HG03571 (cell line): ENCODE measurements around the gene ABCF2.
A peak's percentile ranks its signal among the peaks of the same experiment; 100 is the strongest.

ENCODE experiments used
- ATAC-seq: cut with Tn5 transposase; IDR thresholded peaks from one replicate; pipeline ENCODE4 v1.9.1; 2021; ENCODE audit not compliant: unreplicated experiment

The ABCF2 gene

DNA sequence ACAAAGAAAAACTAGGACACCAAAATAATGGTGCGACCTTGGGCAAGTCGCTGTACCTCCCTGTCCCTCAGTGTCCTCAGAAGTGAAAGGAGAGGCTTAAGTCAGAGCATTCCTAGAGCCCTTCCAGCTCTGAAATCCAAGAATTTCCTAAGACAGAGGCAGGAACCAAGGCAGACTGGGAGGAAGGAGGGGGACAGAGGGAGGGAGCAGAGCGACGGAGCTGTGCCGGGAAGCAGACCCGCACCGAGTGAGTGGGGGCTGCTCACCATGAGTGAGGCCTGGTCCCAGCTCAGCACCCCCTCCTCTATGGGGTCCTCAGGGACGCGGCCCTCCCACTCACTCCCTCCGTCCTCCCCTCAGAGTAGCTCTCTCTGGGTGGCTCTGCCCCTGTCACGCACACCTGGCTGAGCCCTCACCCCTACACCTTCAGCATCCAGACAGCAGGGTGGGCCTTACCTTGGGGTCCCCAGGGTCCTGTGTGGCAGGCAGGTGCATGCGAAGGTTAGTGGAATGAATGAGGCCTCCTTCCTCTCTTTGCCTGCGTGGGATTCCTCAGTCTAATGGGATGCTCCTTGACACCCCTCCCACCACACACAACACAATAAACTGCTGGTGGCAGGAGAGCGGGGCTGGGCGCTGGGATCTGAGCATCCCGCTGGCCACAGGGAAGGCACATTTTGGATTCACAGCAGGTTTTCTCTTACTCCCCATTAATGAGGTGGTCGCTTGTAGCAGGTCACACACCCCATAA, 26.1 kb upstream of the ABCF2 start:
- no peak for ATAC-seq

DNA sequence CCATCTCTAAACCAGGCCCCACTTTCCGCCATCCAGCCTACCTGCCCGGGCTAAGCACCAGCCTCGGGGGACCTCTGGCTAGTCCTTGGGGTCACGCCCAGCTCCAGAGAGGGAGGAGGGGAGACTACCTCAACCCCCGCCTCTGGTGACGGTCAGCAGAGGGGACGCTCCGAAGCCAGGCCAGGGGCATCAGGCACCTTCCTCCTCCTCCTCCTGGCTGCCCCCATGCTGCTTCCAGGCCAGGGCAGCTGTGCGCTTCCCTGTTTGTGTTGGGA, 25.5 kb upstream of the ABCF2 start:
- no peak for ATAC-seq

DNA sequence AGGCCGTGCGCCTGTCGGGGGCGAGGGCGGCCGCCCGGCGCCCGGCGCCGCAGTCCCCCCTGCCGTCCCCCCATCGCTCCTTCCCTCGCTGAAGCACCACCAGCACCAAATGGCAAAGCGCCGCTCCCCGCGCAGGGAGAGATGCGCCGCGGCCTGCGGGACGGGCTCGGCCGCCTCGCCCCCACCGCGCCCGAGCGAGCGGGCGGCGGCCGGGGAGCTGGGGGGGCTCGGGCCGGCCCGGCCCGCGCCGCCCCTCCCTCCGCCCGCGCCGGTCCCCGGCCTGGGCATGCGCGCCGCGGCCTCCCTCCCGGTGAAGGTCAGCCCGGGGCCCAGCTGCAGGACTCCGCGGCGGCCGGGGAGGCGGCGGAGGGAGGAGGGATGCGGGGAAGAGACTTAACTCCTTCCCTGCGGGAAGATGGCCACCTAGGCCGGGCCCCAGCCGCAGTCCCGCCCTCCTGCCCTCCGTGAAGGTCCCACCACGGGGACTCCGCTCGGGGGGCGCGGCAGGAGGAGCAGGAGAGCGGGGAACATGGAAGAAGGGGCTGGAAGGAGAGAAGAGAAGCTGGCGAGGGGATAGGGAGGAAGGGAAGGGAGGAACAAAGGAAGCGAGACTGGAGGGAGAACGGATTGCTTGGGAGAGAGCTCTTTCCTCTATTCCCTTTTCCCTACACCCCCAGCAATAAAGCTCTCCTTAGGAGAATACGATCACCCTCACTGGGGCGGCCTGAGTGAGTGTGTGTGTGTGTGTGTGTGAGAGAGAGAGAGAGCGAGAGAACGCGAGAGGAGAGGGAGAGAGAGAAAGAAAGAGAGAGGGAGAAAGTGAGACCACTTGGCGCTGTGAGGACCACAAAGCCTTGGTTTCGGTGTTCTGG, 24.9 kb upstream of the ABCF2 start:
- ATAC-seq, result no peak

DNA sequence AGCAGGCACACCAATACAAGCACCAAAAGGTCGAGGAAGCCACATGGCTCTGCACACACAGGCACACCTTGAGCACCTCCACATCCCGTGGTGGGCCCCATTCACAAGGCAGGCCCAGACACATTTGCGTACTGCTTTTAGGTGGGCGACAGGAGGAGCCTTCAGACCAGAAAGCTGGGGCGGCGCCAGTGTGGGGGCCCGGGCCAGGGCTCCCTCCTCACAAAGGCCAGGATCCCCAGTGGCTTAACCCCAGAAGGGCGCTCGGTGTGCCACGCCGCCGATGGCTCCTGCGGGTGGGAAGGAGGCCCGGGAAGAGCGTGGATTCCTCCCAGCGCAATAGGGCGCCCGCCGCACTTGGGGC, 24.3 kb upstream of the ABCF2 start:
- no peak for ATAC-seq

DNA sequence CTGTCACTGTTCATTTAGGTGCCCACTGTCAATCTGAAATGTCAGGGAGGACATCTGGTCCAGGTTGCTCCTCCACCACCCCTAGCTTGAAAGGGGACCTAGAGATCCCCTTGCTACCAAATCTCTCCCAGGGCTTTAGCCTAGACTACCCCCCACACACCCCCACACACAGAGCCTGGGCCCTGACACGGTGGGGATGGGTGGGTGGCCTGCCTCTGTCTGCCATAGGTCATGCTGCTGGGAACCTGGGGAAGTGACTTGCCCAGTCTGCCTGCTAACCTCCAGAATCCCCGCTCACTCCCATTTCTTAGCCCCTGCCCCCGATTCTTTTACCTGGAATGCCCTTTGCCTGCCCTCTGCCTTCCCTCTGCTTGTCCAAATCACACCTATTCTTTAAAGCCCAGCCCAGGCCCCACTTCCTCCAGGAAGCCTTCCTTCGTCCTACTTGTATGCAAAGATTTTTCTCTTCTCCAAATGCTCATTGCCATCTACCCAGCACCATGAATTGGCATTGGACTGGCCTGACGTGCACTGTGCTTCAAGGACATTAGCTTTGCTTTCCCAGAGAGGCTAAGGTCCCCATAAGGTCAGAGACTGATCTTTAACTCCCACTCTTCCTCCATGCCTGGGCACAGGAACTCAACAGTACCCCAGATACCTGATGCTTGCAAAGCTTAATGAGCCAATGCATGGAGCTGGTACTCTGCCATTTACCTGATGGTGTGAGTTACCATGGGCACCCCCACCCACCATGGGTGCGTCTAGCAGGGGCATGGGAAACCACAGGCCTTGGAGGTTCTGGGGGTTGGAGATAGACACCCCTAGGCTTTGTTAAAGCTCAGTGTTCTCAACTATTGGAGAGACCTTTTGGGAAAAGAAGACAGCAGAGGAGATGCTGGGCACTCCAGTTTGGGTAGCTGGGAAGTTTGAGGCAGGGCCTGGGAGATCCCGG, 23.5 kb upstream of the ABCF2 start:
- no peak for ATAC-seq

DNA sequence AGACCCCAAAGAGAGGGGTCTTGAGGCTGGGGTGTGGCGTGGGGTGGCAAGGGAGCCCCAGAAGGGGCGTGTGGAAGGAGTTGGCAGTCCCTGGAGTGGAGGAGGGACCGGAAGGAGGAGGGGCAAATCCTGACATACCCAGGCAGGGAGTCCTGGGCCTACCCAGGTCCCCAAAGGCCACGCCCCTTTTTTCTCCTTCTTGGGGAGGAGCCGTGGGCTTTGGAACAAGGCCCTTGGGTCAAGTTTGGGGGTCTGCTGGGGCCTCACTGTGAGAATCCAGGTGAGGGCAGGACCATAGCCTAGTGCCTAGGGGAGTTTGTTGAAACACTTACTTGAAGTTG, 22.7 kb upstream of the ABCF2 start:
- no peak for ATAC-seq

DNA sequence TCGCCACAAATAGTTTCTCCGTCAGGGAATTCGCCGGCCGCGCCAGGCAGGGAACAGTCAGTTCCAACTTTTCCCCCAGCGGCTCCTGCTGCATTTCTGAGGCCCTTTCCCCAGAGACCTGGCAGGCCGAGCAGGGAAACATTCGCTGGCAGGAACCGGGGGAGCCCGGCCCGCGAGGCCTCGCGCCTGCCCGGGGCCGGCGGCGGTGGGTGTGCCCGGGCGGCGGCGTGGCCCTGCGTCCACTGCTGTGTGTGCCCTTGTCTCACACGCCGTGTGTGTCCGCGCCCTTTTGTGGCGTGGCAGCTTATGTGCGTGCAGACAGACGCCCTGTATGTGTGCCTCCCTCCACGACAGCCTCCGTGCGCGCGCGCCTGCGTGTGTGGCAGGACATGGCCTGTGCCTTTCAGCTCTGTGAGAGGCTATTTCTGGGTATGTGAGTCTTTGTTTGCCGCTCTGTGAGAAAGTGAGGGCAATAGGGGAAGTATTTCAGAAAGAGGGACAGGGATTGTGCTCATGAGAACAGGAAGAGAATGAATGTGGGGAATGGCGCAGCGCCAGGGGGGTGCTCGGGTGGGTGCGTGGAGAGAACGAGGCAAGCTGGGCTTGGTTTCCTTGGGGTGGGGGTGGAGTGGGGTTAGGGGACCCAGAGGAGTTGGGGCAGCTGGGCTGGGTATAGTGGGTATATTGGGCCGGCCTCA, 22.2 kb upstream of the ABCF2 start:
- ATAC-seq, result no peak

DNA sequence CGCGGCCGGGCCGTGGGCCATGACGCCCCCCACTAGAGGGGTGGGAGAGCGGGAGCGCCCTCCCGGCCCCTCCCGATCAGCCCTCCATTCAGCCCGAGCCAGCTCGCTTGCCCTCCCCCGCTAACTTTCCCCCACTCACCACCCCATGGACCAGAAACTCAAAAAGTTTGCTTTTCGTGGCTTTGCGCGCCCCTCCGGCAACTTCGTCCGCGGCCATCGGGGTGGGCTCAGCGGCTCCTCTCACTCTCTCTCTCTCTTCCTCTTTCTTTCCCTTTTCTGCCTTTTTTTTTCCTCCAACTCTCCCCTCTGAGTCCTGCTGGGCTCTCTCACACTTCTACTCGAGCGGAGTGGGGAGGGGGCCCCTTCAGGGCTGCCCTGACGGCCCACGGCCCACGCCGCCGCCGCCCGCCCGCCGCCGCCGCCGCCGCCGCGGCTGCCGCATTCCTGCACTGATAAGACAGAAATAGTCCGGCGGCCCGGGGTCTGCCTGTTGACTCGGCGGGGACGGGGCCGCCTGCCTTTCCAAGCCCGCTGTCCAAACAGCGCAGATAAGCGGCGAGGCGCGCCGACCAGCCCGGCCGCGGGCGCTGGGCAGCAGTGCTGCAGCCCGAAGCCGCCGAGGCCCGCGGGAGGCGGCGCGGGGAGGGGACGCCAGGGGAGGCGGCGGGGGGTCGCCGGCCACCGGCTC, 21.5 kb upstream of the ABCF2 start, which contains the start of gene SMARCD3:
Gene SMARCD3, minus strand, starts transcription at position 349 of the 688 bp plus-strand sequence. Its CDS starts 132 bp downstream, at position 217.
- no peak for ATAC-seq

DNA sequence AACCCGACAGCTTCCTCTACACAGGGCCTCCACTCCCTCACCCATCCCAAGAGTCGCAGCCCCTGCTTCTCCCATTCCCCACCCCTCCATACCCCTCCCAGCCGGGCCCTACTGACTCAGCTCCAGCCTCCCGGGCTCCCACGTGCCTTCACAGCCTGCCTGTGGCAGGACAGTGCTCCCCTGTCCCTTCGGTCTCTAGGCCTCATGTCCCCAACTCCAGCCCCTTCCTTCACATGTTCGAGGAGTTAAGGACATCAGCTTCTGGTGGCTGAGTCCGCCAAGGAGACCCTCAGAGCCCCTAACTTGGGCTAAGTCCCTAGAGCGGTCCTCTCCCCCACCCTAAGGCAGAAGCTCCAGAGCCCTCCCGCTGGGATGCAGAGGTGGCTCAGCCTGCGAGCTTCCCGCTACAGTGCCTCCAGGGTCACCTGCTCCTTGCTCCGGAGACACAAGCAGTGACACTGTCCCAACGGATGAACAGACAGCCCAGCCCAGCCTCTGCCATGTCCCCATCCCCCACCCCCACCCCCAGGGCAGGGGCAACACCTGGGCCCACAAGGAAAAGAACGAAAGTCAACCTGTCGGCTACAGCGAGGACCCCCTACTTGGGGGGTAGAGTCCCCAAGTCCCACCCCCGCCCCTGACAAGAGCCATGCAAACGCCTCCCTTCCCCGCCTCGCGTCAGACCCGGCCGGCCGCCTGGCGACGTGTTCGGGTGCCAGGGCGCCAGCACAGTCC, 20.8 kb upstream of the ABCF2 start:
- no peak for ATAC-seq

DNA sequence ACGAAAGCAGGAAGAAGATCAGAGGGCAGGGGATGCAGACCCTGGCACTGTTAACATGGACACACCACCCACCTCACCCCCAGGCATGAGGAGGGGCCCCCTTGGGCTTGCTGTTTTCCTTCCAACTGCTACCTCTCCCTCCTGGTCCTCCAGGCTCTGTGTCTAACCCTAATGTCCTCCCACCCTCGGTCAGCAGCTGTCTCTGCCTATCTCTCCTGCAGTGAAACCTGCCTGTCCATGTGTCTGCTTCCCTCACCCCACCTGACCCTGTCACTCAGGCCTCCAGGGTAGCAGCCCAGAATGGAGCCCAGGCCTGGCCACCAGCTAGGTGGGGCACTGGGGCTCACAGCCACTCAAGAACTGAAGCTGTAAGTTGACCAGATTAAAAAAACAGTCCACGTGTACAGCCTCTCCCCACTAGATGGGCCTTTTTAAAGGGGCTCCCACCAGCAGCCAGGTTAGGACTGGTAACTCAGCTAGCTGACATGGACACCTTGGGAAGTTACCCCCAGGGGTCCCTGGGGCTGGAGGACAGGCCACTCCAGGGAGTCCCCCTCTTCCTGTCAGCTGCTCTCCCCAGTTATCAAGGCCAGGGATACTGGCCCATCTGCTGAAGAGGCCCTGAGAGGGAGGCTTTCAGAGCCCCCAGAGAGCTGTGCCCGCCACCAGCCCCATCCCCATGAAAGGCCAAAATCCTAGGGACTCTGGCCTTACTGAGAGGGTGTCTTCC, 20.0 kb upstream of the ABCF2 start:
- no peak for ATAC-seq

DNA sequence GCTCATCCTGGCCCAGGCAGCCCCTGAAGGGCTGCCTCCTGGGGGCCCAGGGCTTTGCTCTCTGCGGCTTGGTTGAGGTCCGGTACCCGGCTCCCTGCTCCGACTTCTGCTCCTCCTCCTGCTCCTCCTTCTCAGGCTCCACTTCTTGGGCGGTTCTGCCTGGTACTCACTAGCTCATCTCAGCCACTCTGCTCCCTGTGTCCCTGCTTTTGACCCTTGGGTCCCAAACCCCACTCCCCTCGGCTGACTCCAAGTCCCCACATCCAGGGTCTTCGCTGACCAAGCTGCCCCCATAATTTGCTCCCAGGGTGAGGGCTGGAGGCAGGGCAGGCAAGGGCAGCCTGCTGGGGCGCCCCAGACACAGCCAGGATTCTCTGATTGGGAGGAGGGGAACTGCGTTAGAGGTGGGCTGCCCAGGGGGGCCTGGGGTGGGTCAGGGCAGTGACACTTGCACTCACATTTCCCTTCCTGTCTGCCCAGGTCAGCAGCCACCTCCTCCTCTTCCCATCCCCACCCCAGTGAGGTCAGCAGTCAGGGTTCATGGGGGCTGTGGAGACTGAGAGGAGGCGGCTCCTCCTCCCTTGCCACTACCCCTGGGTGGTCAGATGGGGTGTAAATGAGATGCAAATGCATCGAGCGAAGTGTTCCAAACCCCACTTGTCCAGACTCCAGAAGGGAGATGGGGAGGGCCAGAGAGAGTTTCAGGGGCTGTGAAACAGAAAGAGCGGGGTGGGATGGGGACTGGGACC, 19.3 kb upstream of the ABCF2 start:
- ATAC-seq, result no peak

DNA sequence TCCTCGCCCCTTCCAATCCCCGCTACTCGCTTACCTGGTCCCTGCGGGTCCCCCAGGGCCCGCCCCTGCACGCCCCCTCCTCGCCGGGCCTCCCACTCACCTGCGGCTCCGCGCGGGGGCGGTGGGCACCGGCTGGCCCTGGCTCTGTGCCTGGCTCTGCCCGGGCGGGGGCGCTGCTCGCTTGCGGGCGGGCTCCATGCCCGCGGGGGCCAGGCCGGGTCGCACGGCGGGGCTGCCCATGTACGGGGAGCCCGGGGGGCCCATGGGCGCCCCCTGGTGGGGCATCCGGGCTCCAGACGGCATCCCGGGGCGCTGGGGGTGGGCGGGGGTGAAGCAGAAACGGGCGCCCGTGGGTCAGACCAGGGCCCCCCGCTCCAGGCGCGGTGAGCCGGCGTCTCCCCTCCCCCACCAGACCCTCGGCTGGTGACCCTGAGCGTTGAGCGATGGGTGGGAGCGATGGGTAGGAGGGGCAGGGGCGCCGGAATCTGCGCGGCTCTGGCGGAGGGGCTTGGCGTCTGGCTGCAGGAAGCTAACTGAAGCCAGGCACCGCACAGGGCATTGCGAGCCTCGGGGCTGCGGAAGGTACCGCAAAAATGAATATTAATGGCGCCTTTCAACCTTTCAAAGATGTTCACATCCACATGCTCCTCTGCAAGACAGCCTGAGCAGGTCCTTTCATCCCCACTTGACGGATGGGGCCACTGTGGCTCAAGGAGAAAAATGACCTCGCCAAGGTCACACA, 18.5 kb upstream of the ABCF2 start:
- peak; percentile 37 for ATAC-seq

DNA sequence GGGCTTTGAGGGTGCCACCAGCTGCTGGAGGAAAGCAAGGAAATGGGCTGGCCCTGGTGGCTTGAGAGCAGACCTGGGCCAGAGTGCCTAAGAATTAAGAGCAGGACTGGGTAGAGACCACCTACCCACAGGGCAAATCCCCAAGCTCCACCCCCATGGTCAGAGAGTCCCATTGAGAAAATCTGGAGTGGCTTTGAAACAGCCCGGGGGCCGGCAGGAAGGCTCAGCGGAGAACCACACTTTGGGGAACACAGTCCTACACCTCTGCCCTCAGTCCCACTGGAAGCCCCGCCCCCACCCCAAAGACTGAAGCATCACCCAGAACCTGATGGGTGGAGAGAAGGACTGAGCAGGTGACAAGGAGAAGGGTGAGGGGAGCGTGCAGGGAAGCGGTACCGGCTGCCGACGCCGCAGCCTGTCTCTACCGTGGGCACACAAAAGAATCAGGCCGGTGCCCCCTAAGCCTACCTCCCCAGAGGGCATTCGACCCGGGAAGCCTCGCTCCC, 17.9 kb upstream of the ABCF2 start:
- ATAC-seq, result no peak

DNA sequence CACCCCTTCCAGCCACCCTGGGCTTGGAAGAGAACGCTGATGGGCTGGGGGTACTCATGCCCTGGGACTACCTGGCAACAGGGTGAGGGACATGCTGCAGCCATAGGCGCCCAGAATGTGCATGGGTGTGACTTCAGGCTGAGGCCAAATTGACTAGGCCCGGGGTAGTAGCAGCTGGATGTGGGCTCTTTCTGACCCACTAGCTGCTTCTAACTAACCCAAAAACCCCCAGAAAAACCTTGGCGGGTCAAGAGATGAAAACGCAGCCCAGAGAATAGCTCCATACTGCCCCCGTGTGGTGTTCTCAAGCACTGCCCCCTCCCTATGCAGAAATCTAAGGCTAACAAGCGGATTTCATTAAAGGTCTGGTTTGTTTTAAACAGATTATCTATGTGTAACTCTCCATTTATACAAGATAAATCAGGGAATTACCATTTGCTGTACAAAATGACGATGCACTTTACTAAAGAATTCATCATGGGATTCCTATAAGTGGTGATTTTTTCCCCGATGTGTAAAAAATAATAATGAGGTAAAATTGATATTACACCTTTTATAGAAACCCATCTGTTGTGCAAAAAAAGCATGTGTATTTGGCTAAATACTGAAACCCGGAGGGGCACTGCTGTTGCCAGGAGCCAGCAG, 17.3 kb upstream of the ABCF2 start:
- ATAC-seq, result no peak

DNA sequence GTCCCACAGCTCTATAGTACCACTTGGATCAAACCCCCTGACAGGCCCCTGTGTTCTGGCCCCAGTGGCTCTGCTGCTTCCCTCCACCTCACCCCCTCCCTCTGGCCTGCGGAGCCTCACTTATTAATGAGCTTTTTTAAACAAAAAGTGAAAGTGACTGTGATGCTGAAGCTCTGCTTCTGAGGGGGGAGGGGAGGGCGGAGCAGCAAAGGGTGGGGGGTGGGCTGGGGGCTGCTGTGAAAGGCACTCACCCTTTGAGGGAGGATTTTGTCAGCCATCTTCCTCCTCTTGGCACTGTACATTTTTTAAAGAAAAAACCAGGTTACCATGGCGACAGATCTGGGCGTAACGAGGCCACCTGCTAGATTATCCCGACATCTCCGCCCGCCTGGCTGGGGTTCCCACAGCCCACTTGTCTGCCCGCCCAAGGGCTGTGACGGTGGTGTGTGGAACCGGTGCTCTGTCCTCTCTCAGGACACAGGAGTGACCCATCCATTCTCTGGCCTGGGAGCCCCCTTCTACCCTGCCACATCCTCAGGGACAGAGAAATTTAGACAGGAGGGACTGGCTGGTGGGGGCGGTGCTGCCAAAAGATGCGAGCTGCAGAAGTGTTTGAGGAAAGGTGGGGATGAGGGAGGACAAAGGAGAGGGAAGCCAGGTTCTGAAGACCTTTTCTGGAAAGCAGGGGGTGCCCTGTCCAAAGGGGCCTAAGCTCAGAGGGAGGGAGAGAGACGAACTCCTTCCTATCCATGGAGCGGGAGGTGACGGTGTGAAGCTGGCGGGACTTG, 16.6 kb upstream of the ABCF2 start:
- no peak for ATAC-seq

DNA sequence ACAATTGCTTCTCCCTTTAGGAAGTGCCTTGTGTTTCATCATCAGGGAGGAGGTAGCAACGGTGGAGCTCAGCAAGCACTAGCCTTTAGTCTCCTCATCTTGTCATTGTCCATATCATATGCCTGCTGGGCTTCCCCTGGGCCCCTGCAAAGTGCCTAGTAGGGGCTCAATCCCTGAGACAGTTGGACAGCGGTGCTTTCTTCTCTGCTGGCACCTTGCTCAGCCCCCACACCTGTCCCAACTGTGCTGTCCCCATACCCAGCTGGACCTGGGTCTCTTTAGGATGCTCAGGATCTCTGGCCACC, 16.0 kb upstream of the ABCF2 start:
- ATAC-seq, result no peak
